AG09309 (cell line): Measurements from ENCODE around the gene MGAT5.

ENCODE experiments used
- DNase-seq: peaks from one replicate; pipeline ENCODE4 v3.0.0-alpha.2; 2010; ENCODE audit warnings: low read depth
- H3K4me3 ChIP-seq: 2 replicates; pipeline ENCODE4 v1.5.1; 2011; ENCODE audit warnings: mild to moderate bottlenecking, low read depth, low read length, moderate library complexity; ENCODE audit not compliant: control insufficient read depth
- CTCF ChIP-seq: IDR thresholded peaks from 2 replicates; pipeline ENCODE4 v1.5.1; 2011; ENCODE audit warnings: mild to moderate bottlenecking, low read depth, low read length, inconsistent platforms; ENCODE audit not compliant: insufficient read depth, control insufficient read depth; ENCODE audit errors: missing control alignments

Gene MGAT5

DNA sequence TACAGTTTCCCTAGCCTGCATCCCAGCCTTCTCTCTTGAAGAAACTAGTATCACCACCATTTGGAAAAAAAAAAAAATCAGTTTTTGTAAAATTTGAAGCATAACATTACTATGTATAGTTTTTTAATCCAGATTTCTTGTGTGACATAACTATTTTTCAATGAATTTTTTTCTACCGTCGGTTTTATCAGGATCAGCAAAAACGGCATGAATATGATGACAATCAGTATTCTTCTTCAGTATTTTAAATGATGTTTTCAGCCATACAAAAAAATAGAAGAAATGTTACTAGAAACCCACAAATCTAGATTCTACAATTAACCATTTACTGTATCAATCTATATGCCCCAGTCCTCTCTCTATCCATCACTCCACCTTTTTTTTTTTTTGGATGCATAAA is 103.9 kb downstream of the MGAT5 start:
- TF ChIP-seq CTCF: no peak
- DNase-seq: no peak
- no peak overlapping the region for H3K4me3 ChIP-seq

- DNase-seq: no peak
- no peak for TF ChIP-seq CTCF
- no peak overlapping the region for H3K4me3 ChIP-seq
Measured at GRCh38 chr2:134359367-134360081, 105.7 kb downstream of the MGAT5 start.

- no peak for DNase-seq
- no peak for TF ChIP-seq CTCF
- H3K4me3 ChIP-seq: no peak overlapping the region
Measured at GRCh38 chr2:134360745-134361487, 107.0 kb downstream of the MGAT5 start.

- no peak for DNase-seq
- H3K4me3 ChIP-seq: no peak overlapping the region
- no peak for TF ChIP-seq CTCF
Measured at GRCh38 chr2:134361648-134362047, 107.8 kb downstream of the MGAT5 start.

DNA sequence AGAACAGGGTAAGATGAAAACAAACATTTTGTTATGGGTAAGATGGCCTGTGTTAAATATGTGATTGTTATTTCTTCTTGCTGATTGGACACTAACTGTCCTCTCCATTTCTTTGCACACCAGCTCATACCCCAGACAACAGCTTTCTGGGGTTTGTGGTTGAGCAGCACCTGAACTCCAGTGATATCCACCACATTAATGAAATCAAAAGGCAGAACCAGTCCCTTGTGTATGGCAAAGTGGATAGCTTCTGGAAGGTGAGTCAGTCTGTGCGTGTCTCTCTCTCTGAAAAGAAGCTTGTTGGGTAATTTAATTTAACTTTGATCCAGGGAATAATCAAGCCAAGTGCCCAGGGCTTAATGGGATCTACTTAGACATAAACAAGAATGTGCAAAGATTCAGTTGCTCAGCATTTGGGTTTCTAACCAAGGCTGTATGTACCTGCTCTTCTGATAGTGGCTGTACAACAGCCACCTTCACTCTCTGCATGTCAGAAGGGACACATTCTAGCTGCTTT is 108.3 kb downstream of the MGAT5 start:
- no peak for TF ChIP-seq CTCF
- no peak overlapping the region for H3K4me3 ChIP-seq
- no peak for DNase-seq

DNA sequence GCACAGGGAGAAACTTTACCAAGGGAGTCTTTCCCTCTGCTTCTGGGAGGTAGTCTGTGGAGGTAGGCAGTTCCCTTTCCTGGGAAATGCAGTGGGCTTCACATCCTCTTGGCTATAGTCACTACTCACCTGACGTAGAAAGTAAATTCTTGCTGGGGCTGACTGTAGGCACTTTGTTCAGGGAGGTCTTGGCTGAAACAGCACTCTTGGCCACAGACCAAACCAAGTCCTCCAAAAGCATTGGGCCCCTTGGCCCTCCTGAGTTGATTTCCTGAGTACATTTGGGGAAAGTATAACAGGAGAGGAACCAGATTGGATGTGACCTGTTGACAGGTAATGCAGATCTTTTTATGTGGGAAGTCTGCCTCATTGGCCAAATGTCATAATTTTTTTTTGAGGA is 108.9 kb downstream of the MGAT5 start:
- no peak overlapping the region for H3K4me3 ChIP-seq
- DNase-seq: no peak
- no peak for TF ChIP-seq CTCF

GRCh38 chr2:134365356-134365755 is 111.5 kb downstream of the MGAT5 start:
- peak; percentile 14 for TF ChIP-seq CTCF
- no peak overlapping the region for H3K4me3 ChIP-seq
- no peak for DNase-seq
